ENCODE measurements around the gene SRGAP3.

DNA sequence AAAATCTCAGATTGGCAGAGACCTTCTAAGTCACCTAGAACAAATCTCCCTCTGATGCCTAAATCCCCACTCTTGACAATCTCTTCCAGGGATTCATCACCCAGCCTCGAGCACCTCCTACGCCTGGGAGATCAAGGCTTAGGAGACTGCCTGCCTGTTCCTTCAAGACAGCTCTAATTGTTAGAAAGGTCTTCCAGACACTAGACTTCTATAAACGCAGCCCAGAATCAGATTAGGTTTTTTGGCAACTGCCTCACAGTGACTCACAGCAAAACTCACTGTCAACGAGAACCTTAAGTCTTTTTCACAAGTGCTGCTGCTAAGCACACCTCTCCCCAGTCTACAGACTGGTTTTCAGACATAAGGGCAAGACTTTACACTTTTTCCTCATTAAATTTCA, 23.1 kb downstream of the SRGAP3 start:
- TF ChIP-seq, protein P1, sequence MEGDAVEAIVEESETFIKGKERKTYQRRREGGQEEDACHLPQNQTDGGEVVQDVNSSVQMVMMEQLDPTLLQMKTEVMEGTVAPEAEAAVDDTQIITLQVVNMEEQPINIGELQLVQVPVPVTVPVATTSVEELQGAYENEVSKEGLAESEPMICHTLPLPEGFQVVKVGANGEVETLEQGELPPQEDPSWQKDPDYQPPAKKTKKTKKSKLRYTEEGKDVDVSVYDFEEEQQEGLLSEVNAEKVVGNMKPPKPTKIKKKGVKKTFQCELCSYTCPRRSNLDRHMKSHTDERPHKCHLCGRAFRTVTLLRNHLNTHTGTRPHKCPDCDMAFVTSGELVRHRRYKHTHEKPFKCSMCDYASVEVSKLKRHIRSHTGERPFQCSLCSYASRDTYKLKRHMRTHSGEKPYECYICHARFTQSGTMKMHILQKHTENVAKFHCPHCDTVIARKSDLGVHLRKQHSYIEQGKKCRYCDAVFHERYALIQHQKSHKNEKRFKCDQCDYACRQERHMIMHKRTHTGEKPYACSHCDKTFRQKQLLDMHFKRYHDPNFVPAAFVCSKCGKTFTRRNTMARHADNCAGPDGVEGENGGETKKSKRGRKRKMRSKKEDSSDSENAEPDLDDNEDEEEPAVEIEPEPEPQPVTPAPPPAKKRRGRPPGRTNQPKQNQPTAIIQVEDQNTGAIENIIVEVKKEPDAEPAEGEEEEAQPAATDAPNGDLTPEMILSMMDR (IDR thresholded peaks at IDR 0.05; ENCODE audit: low read depth, low read length), result no peak
- TF ChIP-seq EZH2phosphoT487 (IDR thresholded peaks at IDR 0.05; ENCODE audit: low read depth), result no peak

Data from OCI-LY3 (cell line).